Activated T-cell treated with anti-CD3 and anti-CD28 coated beads, Interleukin-2, amount 50 U/mL, for 1 hour (primary cell): ENCODE results near the gene RXRB.
"Not testable (repeated sequence)": the region's sequence is repeated elsewhere in the genome, so short reads cannot be mapped to it uniquely, and the experiment has no call there.

Source experiments
- DNase-seq: peaks from one replicate; pipeline ENCODE4 v3.0.0-alpha.2; 2020

RXRB gene

DNA sequence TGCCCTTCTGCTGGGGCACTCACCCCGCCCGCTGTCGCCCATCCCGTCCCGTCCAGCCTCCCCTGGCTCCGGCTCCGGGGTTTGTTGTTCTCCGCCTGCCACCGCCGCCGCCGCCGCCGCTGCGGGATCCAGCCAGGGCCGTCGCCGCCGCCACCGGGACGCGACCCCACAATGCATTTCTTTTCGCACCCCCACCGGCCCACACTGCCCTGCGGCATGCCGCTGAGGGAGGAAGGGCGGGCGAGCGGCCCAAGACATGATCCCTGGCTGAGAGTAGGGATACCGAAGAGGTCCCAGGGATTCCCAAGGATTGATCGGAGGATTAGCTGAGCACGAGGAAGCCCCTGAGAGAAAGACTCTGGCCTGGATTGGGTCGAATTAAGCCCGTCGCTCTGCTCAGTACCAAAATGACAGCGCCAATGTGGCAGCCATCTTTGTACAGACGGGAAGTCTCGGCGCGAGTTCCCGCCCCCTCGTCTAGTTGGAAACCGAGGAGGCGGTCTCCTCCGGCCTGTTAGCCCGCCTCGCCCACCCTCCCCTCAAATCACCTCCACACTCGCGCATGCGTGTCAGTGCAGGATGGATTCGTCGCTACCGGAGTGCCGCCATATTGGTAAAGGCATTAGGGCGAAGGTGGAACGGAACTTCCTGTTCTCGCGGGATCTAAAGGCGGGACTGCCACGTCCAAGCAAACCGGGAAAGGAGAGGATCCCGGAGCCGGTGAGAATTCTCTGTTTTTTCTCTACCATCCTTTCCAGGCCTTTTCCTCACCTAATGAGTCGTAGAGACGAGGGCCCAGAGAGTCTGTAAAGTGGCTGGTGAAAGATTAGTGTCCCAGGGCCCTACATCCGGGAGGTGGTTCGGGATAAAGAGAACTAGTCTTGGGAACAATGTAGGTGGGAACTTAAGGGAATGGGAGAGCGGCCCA lies at the start of gene RXRB, which contains the start of gene SLC39A7:
TSS of gene RXRB (minus strand) at position 447 of the 928 bp plus-strand sequence. CDS start at position 258, 189 bp downstream.
TSS of gene SLC39A7 (plus strand) at position 649 of the 928 bp plus-strand sequence. CDS start 379 bp downstream, outside the sequence.
- DNase-seq = peak; percentile 96

DNA sequence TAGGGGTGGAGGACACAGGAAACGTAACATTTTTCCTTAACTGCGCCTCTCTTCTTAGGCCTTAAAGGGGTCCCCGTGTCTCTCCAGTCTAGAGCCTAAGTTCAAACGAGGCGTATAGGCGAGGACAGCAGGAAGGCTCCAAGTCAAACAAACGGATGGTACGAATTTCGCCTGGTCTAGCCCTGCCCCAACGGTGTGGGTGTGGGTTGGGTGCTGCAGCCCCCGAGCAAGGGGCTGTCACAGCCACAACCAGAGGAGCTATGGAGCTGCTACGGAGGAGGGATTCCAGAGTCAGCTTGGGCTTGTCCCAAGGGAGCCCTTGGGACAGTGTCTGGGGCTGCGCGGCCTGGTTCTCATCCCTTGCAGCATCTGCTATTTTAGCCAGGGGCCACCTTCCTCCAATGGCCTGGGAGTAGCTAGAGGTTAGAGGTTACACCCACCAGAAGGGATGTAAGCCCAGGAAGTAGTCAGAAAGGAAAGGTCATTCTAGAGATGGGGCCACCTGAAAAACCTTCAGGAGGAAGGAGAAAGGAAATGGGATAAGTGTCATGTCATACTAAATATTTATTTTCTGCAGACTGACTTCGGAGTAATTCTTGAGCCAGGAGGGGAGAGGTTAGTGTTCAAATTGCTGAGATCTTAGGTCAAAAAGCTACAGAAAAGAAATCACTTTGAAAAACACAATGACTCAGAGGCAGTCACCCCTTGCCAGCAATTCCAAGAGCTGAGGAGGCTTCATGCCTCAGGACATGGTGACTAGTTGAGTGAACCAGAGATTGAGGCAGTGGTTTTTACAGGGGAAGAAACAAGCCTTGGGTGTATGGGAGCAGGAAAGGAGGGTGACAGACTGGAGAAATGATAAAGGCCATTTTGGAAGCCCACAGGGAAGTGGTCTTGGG lies 49.5 kb upstream of the RXRB start:
- DNase-seq = no peak

DNA sequence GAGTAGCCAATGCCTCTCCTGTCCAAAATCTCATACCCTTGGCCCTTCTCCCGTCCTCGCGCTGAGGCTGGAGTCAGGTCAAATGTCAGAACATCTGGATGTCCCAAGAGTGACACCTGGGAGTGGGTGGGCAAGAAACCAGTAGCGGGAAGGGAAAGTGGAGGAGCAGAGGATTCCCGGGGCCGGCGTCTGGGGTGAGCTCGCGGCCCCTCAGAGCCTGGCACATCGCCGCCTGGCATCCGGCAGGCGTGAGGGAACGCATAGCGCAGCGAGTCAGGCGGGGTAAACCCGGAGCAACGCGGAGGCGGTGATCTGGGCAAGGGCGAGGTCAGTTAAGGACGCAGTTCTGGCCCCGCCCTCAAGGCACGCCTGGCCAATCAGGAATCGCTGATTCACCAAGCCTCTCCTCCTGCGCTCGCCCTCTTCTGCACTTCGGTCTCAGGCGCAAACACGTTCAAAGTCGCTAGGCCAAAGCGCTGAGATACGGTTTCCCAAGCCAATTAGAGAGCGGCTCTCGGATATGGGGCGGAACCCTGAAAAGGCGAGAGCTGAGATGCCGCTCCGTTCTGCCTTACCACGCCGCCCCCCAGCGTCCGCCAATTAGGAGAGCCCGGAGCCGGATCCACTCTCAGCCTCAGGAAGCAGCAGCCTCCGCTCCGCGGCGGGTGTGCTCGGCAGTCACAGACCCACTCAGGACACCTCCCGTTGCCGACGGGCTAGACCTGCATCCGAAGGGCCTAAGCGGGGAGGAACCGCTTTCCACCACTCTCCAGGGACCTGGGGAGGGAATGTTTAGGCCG lies 48.7 kb upstream of the RXRB start:
- DNase-seq = peak; percentile 94

DNA sequence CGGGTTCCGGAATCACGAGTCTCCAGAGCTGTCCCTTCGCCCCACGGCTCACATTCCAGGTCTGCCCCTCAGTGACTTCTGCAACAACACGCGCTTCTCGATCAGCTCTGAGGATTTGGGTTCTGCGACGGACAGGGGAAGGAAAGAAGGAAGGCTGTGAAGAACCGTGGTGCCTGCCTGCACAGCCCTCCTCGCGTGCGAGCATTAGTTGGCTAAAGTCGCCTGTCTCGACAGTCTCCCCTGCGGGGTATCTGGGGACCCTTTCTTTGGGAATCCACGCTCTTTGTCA lies 48.1 kb upstream of the RXRB start:
- no peak for DNase-seq

DNA sequence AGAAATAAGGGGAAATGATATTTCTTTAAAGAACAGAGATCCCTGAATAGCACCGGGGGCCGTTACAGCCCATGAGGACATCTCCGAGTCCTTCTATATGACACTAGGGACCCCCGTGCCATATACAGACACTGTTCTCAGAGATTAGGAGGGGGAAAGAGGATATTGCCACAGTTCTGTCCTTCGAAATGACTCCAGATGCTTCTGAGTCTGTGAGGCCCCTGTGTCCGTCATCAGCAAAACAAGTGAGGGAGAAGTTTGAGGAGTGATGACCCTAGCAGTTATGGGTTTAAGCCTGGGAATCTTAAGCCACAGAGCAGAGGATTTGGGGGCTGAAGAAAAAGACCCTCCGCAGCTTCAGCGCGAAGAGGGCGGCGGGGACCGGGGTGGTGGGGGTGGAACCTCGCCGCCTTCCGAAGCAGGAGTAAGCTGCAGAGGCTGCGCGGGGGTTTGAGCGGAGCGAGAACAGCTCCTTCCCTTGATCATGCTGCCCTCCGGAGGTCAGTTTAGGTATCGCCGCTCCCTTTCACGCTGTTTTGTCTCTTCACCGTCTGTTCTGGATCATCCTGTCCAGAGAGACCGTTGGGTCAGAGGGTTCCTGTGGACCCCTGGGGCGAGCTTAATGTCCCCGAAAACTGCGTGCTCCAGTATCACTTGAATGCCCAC lies 47.6 kb upstream of the RXRB start:
- peak; percentile 93 for DNase-seq

DNA sequence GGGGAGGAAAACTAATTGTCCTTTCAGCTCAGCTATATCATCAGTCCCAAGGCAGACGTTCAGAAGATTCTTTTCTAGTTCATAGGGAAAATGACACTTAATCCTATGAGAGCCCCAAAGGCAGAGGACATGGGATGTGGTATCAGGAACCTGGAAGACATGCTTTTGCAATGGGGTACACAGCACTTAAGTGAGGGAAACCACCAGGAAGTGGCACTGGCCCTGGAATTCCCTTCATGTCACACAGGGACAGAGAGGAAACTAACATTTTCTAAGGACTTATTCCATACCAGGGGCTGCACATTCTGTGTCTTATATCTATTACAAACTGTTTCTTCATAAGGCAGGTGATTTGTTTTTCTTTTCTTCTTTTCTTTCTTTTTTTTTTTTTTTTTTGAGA lies 43.0 kb upstream of the RXRB start:
- no peak for DNase-seq

DNA sequence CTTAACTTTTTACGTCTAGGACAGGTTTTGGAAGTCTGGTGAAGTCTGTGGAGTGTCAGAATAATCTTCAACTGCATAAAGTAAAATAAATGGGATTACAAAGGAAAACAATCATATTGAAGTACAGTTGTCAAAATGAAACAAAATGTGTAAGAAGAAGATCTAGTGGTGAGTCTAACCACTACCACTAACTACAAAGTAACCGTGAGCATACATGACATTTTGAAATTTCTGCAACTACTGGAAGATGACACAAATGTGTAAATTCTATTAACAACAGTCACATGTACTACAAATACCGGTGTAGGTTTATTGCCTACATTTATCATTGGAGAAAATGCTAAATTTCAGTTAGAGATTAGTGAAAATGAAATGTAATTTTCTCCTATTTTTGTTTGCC lies 41.5 kb upstream of the RXRB start:
- DNase-seq = no peak

DNA sequence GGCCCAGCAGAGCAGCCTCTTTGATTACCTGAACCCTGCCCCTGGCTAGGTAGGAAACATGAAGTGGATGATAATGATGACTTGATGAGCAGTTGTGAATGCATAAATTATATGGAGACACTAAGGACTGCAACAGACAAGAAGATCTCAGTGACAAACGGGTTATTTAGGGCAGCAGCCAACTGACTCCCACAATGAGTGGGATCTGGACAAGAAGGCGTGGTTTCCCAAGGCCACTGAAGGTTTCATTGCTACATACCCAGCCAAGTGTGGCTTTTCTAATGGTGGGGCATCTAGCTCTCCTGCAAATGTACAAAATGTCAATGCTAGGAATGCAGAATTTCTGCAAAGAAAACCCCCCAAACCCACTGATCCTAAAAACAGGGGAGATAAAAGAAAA lies 37.3 kb upstream of the RXRB start:
- DNase-seq = no peak

DNA sequence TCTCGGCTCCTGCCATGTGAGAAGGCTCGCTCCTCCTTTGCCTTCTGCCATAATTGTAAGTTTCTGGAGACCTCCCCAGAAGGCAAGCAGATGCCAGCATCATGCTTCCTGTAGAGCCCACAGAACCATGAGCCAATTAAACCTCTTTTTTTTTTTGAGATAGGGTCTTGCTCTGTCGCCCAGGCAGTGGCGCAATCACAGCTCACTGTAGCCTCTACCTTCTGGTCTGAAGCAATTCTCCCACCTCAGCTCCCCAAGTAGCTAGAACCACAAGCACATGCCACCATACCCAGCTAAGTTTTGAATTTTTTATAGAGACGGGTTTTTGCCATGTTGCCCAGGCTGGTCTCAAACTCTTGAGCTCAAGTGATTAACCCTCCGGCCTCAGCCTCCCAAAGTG lies 36.4 kb upstream of the RXRB start:
- no peak for DNase-seq

DNA sequence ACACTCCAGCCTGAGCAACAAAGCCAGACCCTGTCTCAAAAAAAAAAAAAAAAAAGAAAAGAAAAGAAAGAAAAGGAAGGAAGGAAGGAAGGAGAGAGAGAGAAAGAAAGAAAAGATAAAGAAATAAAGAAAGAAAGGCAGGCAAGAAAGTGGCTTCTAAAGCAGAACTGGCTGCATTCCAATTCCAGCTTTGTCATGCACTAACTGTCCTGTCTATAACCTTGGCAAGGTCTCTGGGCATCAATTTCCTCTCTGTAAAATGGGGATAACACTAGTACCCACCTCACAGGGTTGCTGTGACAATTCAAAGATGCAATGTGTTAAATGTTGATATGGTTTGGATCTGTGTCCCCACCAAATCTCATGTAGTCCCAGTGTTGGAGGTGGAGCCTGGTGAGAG lies 35.9 kb upstream of the RXRB start:
- no peak for DNase-seq

DNA sequence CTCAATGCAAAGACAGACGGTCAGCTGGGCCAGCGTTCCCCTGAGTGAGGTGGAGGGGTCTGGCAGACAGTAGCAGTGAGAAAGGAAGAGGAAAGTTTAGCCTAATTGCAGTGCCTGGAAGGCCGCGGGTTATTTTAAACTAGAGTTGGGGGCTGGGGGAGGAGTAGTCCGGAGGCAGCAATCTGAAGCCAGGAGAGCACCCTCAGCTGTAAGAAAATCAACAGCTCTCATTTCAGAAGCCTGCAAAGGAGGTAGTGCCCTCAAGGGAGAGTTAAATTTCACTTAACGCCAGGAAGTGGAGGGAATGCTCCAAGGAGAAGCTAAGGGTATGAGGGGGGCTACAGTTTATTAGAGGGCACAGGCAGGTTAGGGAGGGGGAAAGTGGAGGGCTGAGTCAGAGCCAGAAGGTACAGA lies 34.8 kb upstream of the RXRB start:
- no peak for DNase-seq

DNA sequence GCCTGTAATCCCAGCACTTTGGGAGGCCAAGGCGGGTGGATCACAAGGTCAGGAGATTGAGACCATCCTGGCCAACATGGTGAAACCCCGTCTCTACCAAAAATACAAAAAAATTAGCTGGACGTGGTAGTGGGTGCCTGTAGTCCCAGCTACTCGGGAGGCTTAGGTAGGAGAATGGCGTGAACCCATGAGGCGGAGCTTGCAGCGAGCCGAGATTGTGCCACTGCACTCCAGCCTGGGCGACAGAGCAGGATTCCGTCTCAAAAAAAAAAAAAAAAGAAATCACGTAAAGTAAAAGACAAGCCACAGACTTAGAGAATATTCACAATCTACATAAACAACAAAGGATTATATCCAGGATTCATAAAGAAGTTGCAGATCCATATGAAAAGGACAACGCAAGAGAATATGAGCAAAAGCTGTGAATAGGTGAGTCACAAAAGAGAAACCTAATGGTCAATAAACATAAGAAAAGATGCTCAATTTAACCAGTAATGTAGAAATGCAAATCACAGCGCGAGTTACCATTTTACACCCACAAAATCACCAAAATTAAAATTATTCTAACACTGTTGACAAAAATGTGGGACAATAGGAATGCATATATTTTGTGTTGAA lies 26.1 kb upstream of the RXRB start:
- not testable (repeated sequence) for DNase-seq

DNA sequence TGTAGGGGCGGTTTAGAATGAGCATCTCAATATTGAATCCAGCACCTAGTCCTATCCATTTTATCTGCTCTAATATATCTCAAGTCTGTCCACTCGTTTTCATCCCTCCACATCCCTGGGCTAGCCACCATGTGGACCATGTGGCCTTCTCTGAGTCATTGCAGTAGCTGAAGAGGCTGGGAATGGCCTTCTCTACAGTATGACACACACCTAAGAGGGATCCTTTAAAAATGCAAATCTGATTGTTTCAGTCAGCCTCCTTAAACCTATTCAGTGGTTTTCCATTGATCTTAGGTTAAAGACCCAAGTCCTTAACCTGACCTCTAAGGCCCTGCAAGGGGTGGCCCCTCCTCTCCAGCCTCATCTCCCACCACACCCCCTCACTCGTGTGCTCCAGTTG lies 17.2 kb upstream of the RXRB start:
- DNase-seq = no peak

DNA sequence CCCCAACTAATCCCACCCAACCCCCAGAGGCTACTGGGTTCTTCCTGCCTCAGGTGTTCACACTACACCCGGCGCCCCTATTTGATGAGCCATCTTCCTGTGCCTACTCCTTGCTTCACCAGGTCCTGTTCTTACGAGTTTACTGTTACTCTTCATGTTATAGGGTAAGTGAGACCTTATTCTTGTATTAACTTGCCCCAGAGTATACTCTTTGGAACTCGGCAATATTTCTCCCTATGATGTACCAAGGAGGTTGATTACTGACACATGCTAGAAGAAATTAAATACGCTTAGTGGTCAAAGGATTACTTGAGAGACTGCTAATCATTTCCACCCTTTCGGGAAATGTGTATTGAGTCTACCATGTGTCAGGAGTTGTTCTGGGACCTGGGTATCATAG lies 16.8 kb upstream of the RXRB start:
- DNase-seq = no peak

DNA sequence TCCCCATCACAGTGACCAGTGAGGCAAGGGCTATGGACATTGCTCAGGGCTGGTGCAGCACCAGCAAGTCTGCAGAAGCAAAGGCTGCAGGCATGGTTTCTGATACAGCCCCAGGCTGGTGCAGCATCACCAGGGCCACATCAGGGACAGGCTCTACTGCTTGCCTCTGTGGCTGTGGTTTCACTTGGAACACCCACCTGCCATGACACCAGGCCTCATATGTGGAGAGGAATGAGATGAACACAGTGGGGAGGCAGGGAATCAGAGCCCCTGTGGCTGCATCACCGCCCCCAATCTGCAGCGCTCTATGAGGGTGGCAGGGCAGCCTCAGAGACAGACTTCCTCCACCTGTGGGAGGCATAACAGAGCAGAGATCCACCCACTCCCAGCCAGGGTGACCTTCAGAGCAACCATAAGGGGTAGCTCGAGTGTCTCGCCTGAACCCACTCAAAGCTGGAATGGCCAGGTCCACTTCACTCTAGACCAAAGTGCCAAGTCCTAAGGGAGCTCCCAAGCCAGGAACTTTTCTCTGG lies 15.7 kb upstream of the RXRB start:
- no peak for DNase-seq

DNA sequence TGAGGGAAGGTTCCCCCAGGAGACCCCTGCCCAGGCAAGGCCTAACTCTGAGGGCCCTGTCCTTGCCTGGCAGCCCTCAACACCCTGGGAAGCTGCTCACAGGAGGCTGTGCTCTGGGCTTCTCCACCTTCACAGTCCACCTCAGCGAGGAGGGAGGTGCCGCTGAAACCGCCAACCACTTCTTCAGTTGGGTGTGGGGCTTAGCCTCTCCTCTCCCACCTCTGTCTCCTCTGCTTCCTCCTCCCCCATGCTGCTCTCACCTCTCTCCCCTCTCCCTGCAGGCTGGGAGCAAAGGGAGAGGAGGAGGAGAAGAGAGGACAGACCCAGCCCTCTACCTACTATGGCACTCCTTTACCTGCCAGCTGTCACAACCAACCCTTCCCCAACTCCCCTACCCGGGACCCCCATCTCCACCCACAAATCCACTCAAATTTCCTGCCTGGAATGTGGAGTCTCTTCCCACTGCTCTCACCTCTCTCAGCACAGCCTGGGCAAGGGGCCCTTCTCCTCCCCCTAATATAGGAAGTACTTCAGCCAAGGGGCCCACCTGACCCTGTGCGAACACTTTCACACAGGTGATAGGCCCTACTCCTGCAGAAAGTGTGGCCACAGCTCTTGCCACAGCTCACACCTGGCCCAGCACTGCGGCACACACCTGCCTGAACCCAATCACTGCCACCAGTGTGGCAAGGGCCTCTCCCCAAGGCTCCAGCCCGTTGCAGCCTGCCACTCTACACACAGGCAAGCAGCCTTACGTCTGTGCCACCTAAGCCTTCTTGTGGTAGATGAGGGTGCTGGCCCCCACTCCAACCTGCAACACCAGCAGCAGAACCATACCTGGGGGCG lies 15.0 kb upstream of the RXRB start:
- DNase-seq = no peak

DNA sequence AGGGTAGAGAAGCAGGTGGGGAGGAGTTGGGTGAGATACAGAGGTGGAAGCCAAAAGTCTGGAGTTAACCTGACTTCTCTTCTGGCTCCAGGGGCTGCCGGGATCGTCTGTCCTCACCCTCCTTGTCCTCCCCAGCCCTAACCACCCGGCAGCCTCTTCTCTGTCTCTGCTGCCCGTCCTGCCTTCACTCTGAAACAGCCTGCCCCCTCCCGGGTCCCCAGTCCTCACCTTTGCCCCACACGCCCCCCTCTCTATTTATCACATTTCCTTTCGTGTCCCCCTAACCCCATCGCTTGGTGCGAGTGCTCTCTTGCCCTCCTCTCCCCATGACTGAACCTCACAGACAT lies 13.5 kb upstream of the RXRB start:
- no peak for DNase-seq

DNA sequence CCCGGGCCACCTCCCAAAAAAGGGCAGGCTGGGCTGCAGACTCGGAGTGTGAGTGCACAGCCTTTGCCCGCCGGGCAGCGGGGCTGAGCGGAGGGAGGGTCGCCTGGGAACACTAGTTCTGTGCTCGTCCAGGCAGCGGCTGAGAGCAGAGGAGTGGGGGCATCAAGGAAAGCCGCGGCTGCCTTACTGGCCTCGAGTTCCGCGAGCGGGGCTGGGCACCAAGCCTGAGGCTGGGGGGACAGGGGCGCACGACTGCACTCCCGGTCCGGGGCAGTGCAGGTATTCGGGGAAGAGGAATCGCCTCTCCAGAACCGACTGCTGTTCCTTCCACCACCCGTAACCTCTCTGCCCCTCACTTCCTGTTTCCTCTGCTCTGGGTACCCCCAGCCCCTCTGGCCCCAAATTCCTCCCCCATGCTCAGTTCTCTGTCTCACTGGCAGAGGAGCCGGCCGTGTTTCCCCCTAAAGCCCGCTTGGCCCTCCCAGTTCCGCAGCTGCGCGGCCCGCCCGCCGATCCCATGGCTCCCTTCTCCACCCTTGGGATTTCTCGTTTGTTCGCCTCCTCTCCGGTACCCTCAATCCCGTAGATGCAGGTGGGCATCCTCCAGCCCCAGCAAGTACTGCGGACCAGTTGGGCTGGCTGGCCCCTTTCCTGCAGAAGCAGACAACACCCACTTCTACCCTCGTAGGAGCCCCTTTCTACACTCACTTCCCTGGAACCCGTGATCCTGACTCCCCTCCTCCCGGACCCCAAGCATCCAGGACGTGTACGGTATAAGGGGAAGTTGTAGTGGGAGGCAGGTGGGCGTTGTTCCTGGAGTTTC lies 12.9 kb upstream of the RXRB start:
- DNase-seq = peak; percentile 43

DNA sequence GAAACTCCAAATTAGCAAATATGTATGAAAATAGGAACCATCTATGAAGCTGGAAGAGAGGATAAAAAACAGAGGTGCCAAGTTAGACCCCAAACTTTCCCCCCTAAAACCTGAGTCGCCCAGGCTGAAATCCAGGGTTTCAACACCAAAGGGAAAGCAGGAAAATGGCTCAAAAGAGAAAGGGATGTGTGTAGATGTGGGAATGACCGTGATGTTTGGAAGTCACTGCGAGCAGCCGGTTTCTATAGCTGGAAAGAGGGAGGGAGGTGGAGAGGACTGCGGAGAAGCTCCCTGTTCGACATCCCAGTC lies 12.3 kb upstream of the RXRB start:
- no peak for DNase-seq
